ENCODE measurements around the gene CREB5.

- TF ChIP-seq POLR2A (IDR thresholded peaks at IDR 0.05) (no peak), CTCF (IDR thresholded peaks at IDR 0.05 in 8 of 11, conservative IDR thresholded peaks at IDR 0.05 in 3 of 11) (no peak), POLR2AphosphoS5 (IDR thresholded peaks at IDR 0.05) (no peak)
Observed at GRCh38 chr7:28459306-28459705, 47.0 kb downstream of the CREB5 start.

Data from spleen (tissue), 7 donors.